ENCODE measurements around the gene CTRB2.
"Not testable (repeated sequence)": the region's sequence is repeated elsewhere in the genome, so short reads cannot be mapped to it uniquely, and the experiment has no call there.

Gene CTRB2

DNA sequence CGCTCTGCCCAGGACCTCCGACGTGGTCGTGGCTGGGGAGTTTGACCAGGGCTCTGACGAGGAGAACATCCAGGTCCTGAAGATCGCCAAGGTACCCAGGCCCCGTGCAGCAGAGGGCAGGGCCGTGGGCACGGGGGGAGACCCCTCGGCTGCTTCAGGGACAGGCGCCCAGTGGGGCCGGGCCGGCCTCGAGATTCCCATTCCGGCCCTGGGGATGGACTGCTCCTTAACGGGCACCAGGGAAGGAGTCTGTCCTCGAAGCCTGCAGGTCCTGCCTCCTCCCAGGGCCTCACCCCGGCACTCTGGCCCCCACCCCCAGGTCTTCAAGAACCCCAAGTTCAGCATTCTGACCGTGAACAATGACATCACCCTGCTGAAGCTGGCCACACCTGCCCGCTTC lies 16.2 kb upstream of the CTRB2 start:
- H3K27me3 ChIP-seq (ENCODE audit: control insufficient read depth, insufficient read depth, low read length); H3K36me3 ChIP-seq (ENCODE audit: control insufficient read depth, insufficient read depth, low read length); H3K9ac ChIP-seq (ENCODE audit: low read depth, low read length); H3K27ac ChIP-seq (ENCODE audit: low read depth, low read length); H3K4me1 ChIP-seq (ENCODE audit: control insufficient read depth, insufficient read depth, low read length); H3K9me3 ChIP-seq (ENCODE audit: control insufficient read depth, insufficient read depth, low read length); H3K4me3 ChIP-seq (ENCODE audit: low read depth, low read length): not testable (repeated sequence)

DNA sequence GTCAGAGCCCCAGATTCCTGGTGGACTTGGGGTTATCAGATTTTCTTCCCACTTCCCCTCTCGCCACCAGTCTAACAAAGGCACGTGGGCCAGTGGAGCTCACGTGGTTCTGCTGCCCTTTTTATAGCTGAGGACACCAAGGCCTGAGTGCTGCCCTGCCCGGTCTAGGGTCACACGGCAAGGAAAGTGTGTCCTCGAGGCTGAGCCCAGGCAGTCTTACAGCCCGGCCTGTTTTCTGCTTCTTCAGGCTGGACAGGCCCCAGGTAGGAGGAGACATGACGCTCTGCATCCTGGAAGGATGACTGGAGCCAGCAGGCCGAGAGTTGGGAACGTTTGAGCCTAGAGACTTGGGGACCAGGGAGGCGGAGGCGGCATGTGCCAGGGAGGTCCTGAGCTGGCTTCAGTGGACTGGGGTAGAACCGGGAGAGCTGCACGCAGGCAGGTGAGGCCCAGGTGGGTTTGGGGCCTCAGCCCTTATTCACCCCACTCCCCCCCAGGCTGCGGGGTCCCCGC lies 15.4 kb upstream of the CTRB2 start:
- Histone ChIP-seq H3K36me3 (ENCODE audit: control insufficient read depth, insufficient read depth, low read length) (no peaks in the 10 kb centered on the region), H3K4me3 (ENCODE audit: low read depth, low read length) (no peak overlapping the region), H3K9ac (ENCODE audit: low read depth, low read length) (no peak overlapping the region), H3K27me3 (ENCODE audit: control insufficient read depth, insufficient read depth, low read length) (no peaks in the 10 kb centered on the region), H3K27ac (ENCODE audit: low read depth, low read length) (no peak overlapping the region), H3K9me3 (ENCODE audit: control insufficient read depth, insufficient read depth, low read length) (no peaks in the 10 kb centered on the region), H3K4me1 (ENCODE audit: control insufficient read depth, insufficient read depth, low read length) (no peaks in the 10 kb centered on the region)

DNA sequence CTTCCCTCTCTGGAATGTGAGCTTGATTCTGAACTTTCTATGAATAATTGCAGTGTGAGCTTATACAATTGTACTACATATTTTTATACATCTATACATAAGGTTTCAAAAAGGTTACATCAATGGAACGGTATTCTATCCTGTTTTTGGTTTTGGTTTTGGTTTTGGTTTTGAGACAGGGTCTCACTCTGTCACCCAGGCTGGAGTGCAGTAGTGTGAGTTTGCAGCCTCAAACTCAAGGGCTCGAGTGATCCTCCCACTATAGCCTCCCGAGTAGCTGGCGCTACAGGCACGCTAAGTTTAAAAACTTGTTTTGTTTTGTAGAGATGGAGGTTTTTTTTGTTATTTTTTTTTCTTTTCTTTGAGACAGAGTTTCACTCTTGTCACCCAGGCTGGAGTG lies 12.9 kb upstream of the CTRB2 start:
- H3K9ac ChIP-seq (ENCODE audit: low read depth, low read length): no peak overlapping the region
- H3K36me3 ChIP-seq (ENCODE audit: control insufficient read depth, insufficient read depth, low read length): no peaks in the 10 kb centered on the region
- no peak overlapping the region for H3K27ac ChIP-seq (ENCODE audit: low read depth, low read length)

DNA sequence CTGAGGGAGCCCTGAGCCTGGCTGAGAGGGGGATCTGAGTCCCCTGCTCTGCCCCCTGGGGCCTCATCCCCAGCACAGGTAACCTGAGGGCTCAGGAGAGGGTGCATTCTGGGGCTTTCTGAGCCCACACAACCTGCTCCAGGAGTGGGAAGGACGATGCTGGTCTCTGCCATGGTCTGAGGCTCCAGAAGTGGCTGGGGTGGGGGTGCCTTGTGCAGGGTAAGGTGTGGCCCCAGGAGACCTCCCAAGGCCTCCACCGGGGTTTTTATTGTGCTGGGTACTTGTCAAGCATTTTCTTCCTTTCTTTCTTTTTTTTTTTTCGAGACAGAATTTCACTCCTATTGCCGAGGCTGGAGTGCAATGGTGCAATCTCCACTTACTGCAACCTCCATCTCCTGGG lies 12.1 kb upstream of the CTRB2 start:
- no peak overlapping the region for H3K27ac ChIP-seq (ENCODE audit: low read depth, low read length)
- H3K9me3 ChIP-seq (ENCODE audit: control insufficient read depth, insufficient read depth, low read length): no peaks in the 10 kb centered on the region
- H3K27me3 ChIP-seq (ENCODE audit: control insufficient read depth, insufficient read depth, low read length): no peaks in the 10 kb centered on the region
- no peak overlapping the region for H3K4me3 ChIP-seq (ENCODE audit: low read depth, low read length)
- no peaks in the 10 kb centered on the region for H3K4me1 ChIP-seq (ENCODE audit: control insufficient read depth, insufficient read depth, low read length)
- no peaks in the 10 kb centered on the region for H3K36me3 ChIP-seq (ENCODE audit: control insufficient read depth, insufficient read depth, low read length)
- no peak overlapping the region for H3K9ac ChIP-seq (ENCODE audit: low read depth, low read length)

More for the DNA sequence above, 12.9 kb upstream of the CTRB2 start:
- no peaks in the 10 kb centered on the region for H3K9me3 ChIP-seq (ENCODE audit: control insufficient read depth, insufficient read depth, low read length)
- no peaks in the 10 kb centered on the region for H3K27me3 ChIP-seq (ENCODE audit: control insufficient read depth, insufficient read depth, low read length)
- H3K4me1 ChIP-seq (ENCODE audit: control insufficient read depth, insufficient read depth, low read length): no peaks in the 10 kb centered on the region
- no peak overlapping the region for H3K4me3 ChIP-seq (ENCODE audit: low read depth, low read length)

DNA sequence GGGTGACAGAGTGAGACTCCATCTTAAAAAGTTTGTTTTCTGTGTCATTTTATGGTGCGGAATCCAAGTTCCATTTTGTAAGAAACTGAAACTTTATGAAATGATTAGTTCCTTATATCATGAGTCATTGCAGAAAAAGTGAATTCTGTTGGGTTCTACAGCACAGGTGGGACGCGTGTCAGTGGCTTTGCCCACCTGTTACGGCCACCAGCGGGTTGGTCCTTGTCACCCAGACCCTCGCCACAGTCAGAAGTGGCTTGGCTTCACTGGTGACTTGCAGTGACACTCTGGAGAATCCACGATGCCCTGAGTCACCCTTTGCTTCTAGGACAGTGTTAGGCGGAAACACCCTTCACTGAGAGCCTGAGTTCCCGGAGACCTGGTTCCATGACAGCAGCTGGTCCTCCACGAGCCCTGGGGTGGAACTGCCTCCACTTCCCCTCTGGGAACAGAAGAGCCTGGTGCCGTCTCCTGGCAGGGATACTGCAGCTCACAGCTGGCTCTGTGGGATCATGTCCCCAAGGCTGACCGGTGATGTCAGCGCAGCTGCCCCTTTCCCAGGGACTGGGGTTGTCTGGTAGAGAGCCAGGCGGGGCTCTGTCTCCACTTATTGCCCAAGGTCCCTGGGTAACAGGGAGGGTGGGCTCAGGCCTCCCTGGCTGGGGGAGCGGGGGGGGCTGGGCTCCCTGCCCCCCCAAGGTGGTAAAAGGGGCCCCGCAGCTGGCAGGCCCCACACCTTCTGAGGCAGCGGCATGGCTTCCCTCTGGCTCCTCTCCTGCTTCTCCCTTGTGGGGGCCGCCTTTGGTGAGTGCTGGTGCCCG lies 11.5 kb upstream of the CTRB2 start, which contains the start of gene CTRB1:
Gene CTRB1 (plus strand): TSS at position 733 of the 821 bp plus-strand sequence. CDS start 20 bp downstream, at position 753.
- no peak within 1 kb of the TSS for H3K27ac ChIP-seq (ENCODE audit: low read depth, low read length)
- no peaks in the 10 kb centered on the region for H3K27me3 ChIP-seq (ENCODE audit: control insufficient read depth, insufficient read depth, low read length)
- no peaks in the 10 kb centered on the region for H3K9me3 ChIP-seq (ENCODE audit: control insufficient read depth, insufficient read depth, low read length)
- no peak within 1 kb of the TSS for H3K4me3 ChIP-seq (ENCODE audit: low read depth, low read length)
- no peaks in the 10 kb centered on the region for H3K36me3 ChIP-seq (ENCODE audit: control insufficient read depth, insufficient read depth, low read length)
- no peak within 1 kb of the TSS for H3K9ac ChIP-seq (ENCODE audit: low read depth, low read length)
- H3K4me1 ChIP-seq (ENCODE audit: control insufficient read depth, insufficient read depth, low read length): no peaks in the 10 kb centered on the region

DNA sequence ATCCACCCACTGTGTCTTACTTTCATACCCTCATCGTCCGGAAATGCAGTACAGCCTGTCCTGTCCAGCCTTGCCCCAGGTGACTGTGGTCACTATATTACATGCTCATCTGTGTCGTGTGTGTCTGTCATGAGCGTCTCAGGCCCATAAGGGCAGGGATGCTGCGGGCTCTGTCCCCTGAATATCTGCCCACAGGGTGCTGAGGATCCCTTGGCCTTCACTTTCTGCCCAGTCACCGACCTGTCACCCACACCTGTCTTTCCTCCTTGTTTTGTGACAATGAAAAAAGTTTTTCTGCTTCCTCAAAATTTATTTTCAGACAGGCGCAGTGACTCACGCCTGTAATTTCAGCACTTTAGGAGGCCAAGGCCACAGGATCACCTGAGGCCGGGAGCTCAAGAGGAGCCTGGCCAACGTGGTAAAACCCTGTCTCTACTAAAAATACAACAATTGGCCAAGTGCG lies 10.5 kb upstream of the CTRB2 start:
- Histone ChIP-seq H3K4me1 (ENCODE audit: control insufficient read depth, insufficient read depth, low read length) (no peaks in the 10 kb centered on the region), H3K9me3 (ENCODE audit: control insufficient read depth, insufficient read depth, low read length) (no peaks in the 10 kb centered on the region), H3K36me3 (ENCODE audit: control insufficient read depth, insufficient read depth, low read length) (no peaks in the 10 kb centered on the region), H3K9ac (ENCODE audit: low read depth, low read length) (no peak overlapping the region), H3K27me3 (ENCODE audit: control insufficient read depth, insufficient read depth, low read length) (no peaks in the 10 kb centered on the region), H3K27ac (ENCODE audit: low read depth, low read length) (no peak overlapping the region), H3K4me3 (ENCODE audit: low read depth, low read length) (no peak overlapping the region)

DNA sequence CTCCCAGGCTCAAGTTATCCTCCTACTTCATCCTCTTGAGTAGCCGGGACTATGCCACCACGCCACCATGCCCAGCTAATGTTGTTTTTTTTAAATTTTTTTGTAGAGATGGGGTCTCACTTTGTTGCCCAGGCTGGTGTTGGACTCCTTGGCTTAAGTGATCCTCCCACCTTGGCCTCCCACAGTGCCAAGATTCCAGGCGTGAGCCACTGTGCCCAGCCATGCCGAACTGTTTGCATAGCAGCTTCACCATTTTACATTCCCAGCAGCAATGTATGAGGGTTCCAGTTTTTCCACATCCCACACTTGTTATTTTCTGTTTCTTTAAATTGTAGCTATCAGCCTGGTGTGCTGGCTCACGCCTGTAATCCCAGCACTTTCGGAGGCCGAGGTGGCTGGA lies 9.6 kb upstream of the CTRB2 start:
- H3K27me3 ChIP-seq (ENCODE audit: control insufficient read depth, insufficient read depth, low read length): no peaks in the 10 kb centered on the region
- H3K9ac ChIP-seq (ENCODE audit: low read depth, low read length): no peak overlapping the region
- H3K36me3 ChIP-seq (ENCODE audit: control insufficient read depth, insufficient read depth, low read length): no peaks in the 10 kb centered on the region
- H3K9me3 ChIP-seq (ENCODE audit: control insufficient read depth, insufficient read depth, low read length): no peaks in the 10 kb centered on the region
- H3K27ac ChIP-seq (ENCODE audit: low read depth, low read length): no peak overlapping the region
- H3K4me1 ChIP-seq (ENCODE audit: control insufficient read depth, insufficient read depth, low read length): no peaks in the 10 kb centered on the region
- H3K4me3 ChIP-seq (ENCODE audit: low read depth, low read length): no peak overlapping the region

DNA sequence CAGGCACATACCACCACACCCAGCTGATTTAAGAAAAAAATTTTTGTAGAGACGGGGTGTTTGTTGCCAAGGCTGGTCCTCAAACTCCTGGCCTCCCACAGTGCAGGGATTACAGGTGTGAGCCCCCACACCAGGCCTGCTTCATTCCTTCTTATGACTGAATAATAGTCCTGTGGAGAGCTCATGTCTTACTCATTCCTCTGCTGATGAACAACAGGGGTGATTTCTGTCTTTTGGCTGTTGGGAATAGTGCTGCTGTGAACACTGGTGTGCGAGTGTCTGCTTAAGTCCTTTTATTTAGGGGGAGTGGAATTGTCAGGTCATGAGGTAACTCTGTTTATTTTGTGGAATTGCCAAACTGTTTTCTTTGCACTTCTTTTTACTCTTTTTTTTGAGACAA lies 9.2 kb upstream of the CTRB2 start:
- Histone ChIP-seq H3K27ac (ENCODE audit: low read depth, low read length) (no peak overlapping the region), H3K4me3 (ENCODE audit: low read depth, low read length) (no peak overlapping the region), H3K9ac (ENCODE audit: low read depth, low read length) (no peak overlapping the region), H3K9me3 (ENCODE audit: control insufficient read depth, insufficient read depth, low read length) (no peaks in the 10 kb centered on the region), H3K36me3 (ENCODE audit: control insufficient read depth, insufficient read depth, low read length) (no peaks in the 10 kb centered on the region), H3K4me1 (ENCODE audit: control insufficient read depth, insufficient read depth, low read length) (no peaks in the 10 kb centered on the region), H3K27me3 (ENCODE audit: control insufficient read depth, insufficient read depth, low read length) (no peaks in the 10 kb centered on the region)

DNA sequence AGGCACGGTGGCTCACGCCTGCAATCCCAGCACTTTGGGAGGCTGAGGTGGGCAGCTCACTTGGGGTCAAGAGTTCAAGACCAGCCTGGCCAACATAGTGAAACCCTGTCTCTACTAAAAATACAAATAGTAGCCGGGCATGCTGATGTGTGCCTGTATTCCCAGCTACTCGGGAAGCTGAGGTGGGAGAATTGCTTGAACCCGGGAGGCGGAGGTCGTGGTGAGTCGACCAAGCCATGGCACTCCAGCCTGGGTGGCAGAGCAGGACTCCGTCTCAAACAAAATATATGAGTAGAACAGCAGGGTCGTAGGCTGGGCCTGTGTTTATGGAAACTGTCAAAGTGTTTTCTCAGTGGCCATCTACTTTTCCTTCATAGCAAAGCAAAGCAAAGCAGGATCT lies 4.3 kb upstream of the CTRB2 start:
- H3K9me3 ChIP-seq (ENCODE audit: control insufficient read depth, insufficient read depth, low read length); H3K4me1 ChIP-seq (ENCODE audit: control insufficient read depth, insufficient read depth, low read length); H3K36me3 ChIP-seq (ENCODE audit: control insufficient read depth, insufficient read depth, low read length); H3K27me3 ChIP-seq (ENCODE audit: control insufficient read depth, insufficient read depth, low read length); H3K9ac ChIP-seq (ENCODE audit: low read depth, low read length); H3K27ac ChIP-seq (ENCODE audit: low read depth, low read length); H3K4me3 ChIP-seq (ENCODE audit: low read depth, low read length): not testable (repeated sequence)

DNA sequence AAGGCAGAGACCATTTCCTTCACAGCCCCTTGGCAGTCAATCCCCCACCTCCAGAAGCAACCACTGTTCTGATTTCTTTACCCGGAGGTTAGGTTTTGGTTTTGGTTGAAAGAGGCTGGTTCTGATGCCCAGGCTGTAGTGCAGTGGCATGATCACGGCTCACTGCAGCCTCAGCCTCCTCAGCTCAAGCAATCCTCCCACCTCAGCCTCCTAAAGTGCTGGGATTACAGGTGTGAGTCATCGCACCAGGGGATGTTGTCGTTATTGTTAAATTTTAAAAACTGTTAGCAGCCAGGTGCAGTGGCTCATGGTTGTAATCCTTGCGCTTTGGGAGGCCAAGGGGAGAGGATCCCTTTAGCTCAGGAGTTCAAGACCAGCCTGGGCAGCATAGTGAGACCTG lies 3.0 kb upstream of the CTRB2 start:
- Histone ChIP-seq H3K9ac (ENCODE audit: low read depth, low read length) (no peak overlapping the region), H3K27me3 (ENCODE audit: control insufficient read depth, insufficient read depth, low read length) (no peaks in the 10 kb centered on the region), H3K9me3 (ENCODE audit: control insufficient read depth, insufficient read depth, low read length) (no peaks in the 10 kb centered on the region), H3K36me3 (ENCODE audit: control insufficient read depth, insufficient read depth, low read length) (no peaks in the 10 kb centered on the region), H3K4me1 (ENCODE audit: control insufficient read depth, insufficient read depth, low read length) (no peaks in the 10 kb centered on the region), H3K4me3 (ENCODE audit: low read depth, low read length) (no peak overlapping the region), H3K27ac (ENCODE audit: low read depth, low read length) (no peak overlapping the region)

DNA sequence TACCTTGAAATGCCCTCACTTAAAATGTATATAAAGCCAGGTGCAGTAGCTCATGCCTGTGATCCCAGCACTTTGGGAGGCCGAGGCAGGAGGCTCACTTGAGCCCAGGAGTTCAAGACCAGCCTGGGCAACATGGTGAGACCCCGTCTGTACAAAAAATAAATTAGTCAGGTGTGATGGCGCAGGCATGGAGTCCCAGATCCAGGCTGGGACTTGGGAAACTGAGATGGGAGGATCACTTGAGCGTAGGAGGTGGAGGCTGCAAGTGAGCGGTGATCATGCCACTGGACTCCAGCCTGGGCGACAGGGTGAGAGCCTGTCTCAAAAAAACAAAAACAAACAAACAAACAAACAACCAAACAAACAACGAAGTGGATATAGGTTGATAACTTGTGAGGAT lies 2.6 kb upstream of the CTRB2 start:
- H3K36me3 ChIP-seq (ENCODE audit: control insufficient read depth, insufficient read depth, low read length); H3K27ac ChIP-seq (ENCODE audit: low read depth, low read length); H3K9me3 ChIP-seq (ENCODE audit: control insufficient read depth, insufficient read depth, low read length); H3K27me3 ChIP-seq (ENCODE audit: control insufficient read depth, insufficient read depth, low read length); H3K9ac ChIP-seq (ENCODE audit: low read depth, low read length); H3K4me3 ChIP-seq (ENCODE audit: low read depth, low read length); H3K4me1 ChIP-seq (ENCODE audit: control insufficient read depth, insufficient read depth, low read length): not testable (repeated sequence)
